22Rv1 (cell line): ENCODE data around the gene CAMKV.
A peak's percentile ranks its signal among the peaks of the same experiment; 100 is the strongest.

Source experiments
- CTCF ChIP-seq: fragments of 450-650 bp; IDR thresholded peaks from 2 replicates; pipeline ENCODE4 v1.5.1; 2017; ENCODE audit warnings: mild to moderate bottlenecking
- ZFX ChIP-seq: fragments of 450-650 bp; IDR thresholded peaks from 2 replicates; pipeline ENCODE4 v1.6.1; 2017; ENCODE audit warnings: antibody characterized with exemption, borderline replicate concordance

GRCh38 chr3:49841126-49841696, 28.5 kb downstream of the CAMKV start:
- TF ChIP-seq CTCF (peak; percentile 34), ZFX (no peak)
